ENCODE results near the gene LAMB1. TPM values are rescaled to one million over a fixed set of nuclear protein-coding genes. Genes with fewer than 3 reads are reported as not detected.

The LAMB1 gene
- polyA plus RNA-seq, 1 donor from 2014 or later: 7.6 TPM

- Histone ChIP-seq H2AFZ (ENCODE audit: low read depth, low read length) (no peak overlapping the region), H3K4me2 (ENCODE audit: low read length) (no peak overlapping the region), H3K9me2 (ENCODE audit: insufficient read depth, low read length) (no peaks in the 10 kb centered on the region), H3K9ac (ENCODE audit: low read length) (no peak overlapping the region), H3K9me3 (ENCODE audit: low read length) (no peaks in the 10 kb centered on the region), H3K27ac (ENCODE audit: low read length) (no peak overlapping the region), H4K20me1 (ENCODE audit: insufficient read depth) (no peaks in the 10 kb centered on the region), H3K79me2 (replicated peaks; ENCODE audit: insufficient read depth, low read length) (no peaks in the 10 kb centered on the region), H3F3A (ENCODE audit: insufficient read depth, low read length, poor library complexity, severe bottlenecking) (no peaks in the 10 kb centered on the region), H3K36me3 (ENCODE audit: insufficient read depth, low read length) (no peaks in the 10 kb centered on the region), H3K4me3 (ENCODE audit: low read length) (no peak overlapping the region), H3K27me3 (ENCODE audit: insufficient read depth, low read depth, low read length) (no peaks in the 10 kb centered on the region)
- TF ChIP-seq SMC3 (conservative IDR thresholded peaks at IDR 0.05; ENCODE audit: poor library complexity) (no peak), RAD21 (conservative IDR thresholded peaks at IDR 0.05) (no peak), EZH2 (IDR thresholded peaks at IDR 0.05; ENCODE audit: borderline replicate concordance, insufficient read depth, low read length, poor library complexity, severe bottlenecking) (no peak), POLR2AphosphoS5 (IDR thresholded peaks at IDR 0.05) (no peak), CTCF (IDR thresholded peaks at IDR 0.05; ENCODE audit: poor library complexity, severe bottlenecking) (no peak), EP300 (conservative IDR thresholded peaks at IDR 0.05; ENCODE audit: poor library complexity, severe bottlenecking) (no peak), REST (IDR thresholded peaks at IDR 0.05; ENCODE audit: borderline replicate concordance) (no peak)
Observed at GRCh38 chr7:107932805-107933204, 70.2 kb downstream of the LAMB1 start.

- H3K36me3 ChIP-seq (ENCODE audit: insufficient read depth, low read length): no peaks in the 10 kb centered on the region
- H3F3A ChIP-seq (ENCODE audit: insufficient read depth, low read length, poor library complexity, severe bottlenecking): no peaks in the 10 kb centered on the region
- H3K9me3 ChIP-seq (ENCODE audit: low read length): no peaks in the 10 kb centered on the region
- H3K9me2 ChIP-seq (ENCODE audit: insufficient read depth, low read length): no peaks in the 10 kb centered on the region
- H3K4me3 ChIP-seq (ENCODE audit: low read length): no peak overlapping the region
- no peaks in the 10 kb centered on the region for H3K27me3 ChIP-seq (ENCODE audit: insufficient read depth, low read depth, low read length)
- no peak overlapping the region for H3K4me2 ChIP-seq (ENCODE audit: low read length)
- no peak overlapping the region for H3K27ac ChIP-seq (ENCODE audit: low read length)
- TF ChIP-seq POLR2AphosphoS5 (IDR thresholded peaks at IDR 0.05): no peak
- TF ChIP-seq EP300 (conservative IDR thresholded peaks at IDR 0.05; ENCODE audit: poor library complexity, severe bottlenecking): no peak
- no peak for TF ChIP-seq TAF1 (IDR thresholded peaks at IDR 0.05; ENCODE audit: low read depth)
- no peak for TF ChIP-seq MXI1 (conservative IDR thresholded peaks at IDR 0.05; ENCODE audit: poor library complexity, severe bottlenecking)
- TF ChIP-seq REST (IDR thresholded peaks at IDR 0.05; ENCODE audit: borderline replicate concordance): no peak
- no peak for TF ChIP-seq CTCF (IDR thresholded peaks at IDR 0.05; ENCODE audit: poor library complexity, severe bottlenecking)
- no peak for TF ChIP-seq SMC3 (conservative IDR thresholded peaks at IDR 0.05; ENCODE audit: poor library complexity)
- no peak for TF ChIP-seq RAD21 (conservative IDR thresholded peaks at IDR 0.05)
- no peak for TF ChIP-seq EZH2 (IDR thresholded peaks at IDR 0.05; ENCODE audit: borderline replicate concordance, insufficient read depth, low read length, poor library complexity, severe bottlenecking)
- H4K20me1 ChIP-seq (ENCODE audit: insufficient read depth): no peaks in the 10 kb centered on the region
- H2AFZ ChIP-seq (ENCODE audit: low read depth, low read length): no peak overlapping the region
- no peaks in the 10 kb centered on the region for H3K79me2 ChIP-seq (replicated peaks; ENCODE audit: insufficient read depth, low read length)
- no peak overlapping the region for H3K9ac ChIP-seq (ENCODE audit: low read length)
Observed at GRCh38 chr7:107931740-107932515, 71.0 kb downstream of the LAMB1 start.

Data from neural cell (in vitro differentiated cells).